Ascending aorta (tissue), 2 donors: ENCODE data around the gene SIPA1. TPM values are rescaled to one million over a fixed set of nuclear protein-coding genes. Genes with fewer than 3 reads are reported as not detected.

Experiments used
- DNase-seq, 2 donors: peaks; one replicate each; pipeline ENCODE4 v3.0.0-alpha.2; 2019; ENCODE audit warnings: low spot score in 2 of 2
- H3K27ac ChIP-seq, 2 donors: fragments of 200-600 bp; sonication (generic); one replicate each; pipeline ENCODE4 v1.5.1; 2016 to 2017; ENCODE audit warnings: mild to moderate bottlenecking in 1 of 2
- H3K27me3 ChIP-seq: fragments of 200-600 bp; sonication (generic); one replicate; pipeline ENCODE4 v1.5.1; 2017
- H3K36me3 ChIP-seq, 2 donors: fragments of 200-600 bp; sonication (generic); one replicate each; pipeline ENCODE4 v1.5.1; 2016
- H3K4me1 ChIP-seq, 2 donors: fragments of 200-600 bp; sonication (generic); one replicate each; pipeline ENCODE4 v1.5.1; 2016 to 2017; ENCODE audit warnings: mild to moderate bottlenecking in 1 of 2
- H3K4me3 ChIP-seq, 2 donors: fragments of 200-600 bp; sonication (generic); one replicate each; pipeline ENCODE4 v1.5.1; 2016 to 2017; ENCODE audit warnings: mild to moderate bottlenecking in 1 of 2
- H3K9me3 ChIP-seq, 2 donors: fragments of 200-600 bp; sonication (generic); one replicate each; pipeline ENCODE4 v1.5.1; 2016
- CTCF ChIP-seq, 3 experiments: fragments of 200-600 bp in 2 of 3; fragments of 450-650 bp in 1 of 3; sonication (generic) in 2 of 3; IDR thresholded peaks; one replicate each; pipeline ENCODE4 v1.5.1; 2016 to 2019; ENCODE audit warnings: antibody characterized with exemption in 3 of 3, mild to moderate bottlenecking in 1 of 3, moderate library complexity in 1 of 3
- intact Hi-C: fragments of 100-400 bp; cut with DNase I; formaldehyde crosslinking; loops from one replicate; pipeline ENCODE4 v1.15.1; 2023
- total RNA-seq: library from RNA; depleted of rRNA; stranded (reverse); fragments of >200 nt; gene quantifications from one replicate; pipeline ENCODE4 v1.1.0, GENCODE V29; 2016

SIPA1 gene
- total RNA-seq, 1 donor from 2014 or later: 145 TPM

- Histone ChIP-seq H3K36me3 (peaks cover 87 to 94% of the 10 kb centered on the region in 2 donors), H3K27ac (no peak overlapping the region), H3K4me3 (no peak overlapping the region), H3K4me1 (peaks cover 1 to 5% of the 10 kb centered on the region in 2 donors), H3K27me3 (no peaks in the 10 kb centered on the region), H3K9me3 (no peaks in the 10 kb centered on the region)
- no peak for TF ChIP-seq CTCF (IDR thresholded peaks at IDR 0.05)
- DNase-seq: no peak
- intact Hi-C loops: no loop called here
Measured at GRCh38 chr11:65622011-65622410, 15.9 kb upstream of the SIPA1 start.

DNA sequence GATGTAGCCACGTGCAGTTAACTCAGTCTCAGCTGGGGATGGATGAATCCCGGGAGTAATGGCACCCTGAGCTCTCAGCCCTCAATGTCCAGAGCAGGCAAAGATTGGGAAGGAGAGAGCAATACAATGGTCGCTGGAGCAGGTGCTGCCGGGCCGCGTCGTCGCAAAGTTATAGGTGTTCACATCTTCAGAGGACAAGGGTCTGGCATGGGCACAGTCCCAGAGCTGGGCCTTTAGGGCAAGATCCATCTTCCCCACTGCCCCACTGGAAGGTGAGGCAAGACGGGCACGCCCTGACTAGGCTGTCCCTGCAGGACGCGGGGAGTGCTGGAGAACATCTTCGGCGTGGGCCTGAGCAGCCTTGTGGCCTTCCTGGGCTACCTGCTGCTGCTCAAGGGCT, 14.7 kb upstream of the SIPA1 start:
- Histone ChIP-seq H3K27ac (no peak overlapping the region), H3K9me3 (no peaks in the 10 kb centered on the region), H3K27me3 (no peaks in the 10 kb centered on the region), H3K36me3 (peaks cover 87 to 94% of the 10 kb centered on the region in 2 donors), H3K4me1 (no peaks in the 10 kb centered on the region), H3K4me3 (no peak overlapping the region)
- intact Hi-C loops: no loop called here
- DNase-seq: no peak
- no peak for TF ChIP-seq CTCF (IDR thresholded peaks at IDR 0.05)

DNA sequence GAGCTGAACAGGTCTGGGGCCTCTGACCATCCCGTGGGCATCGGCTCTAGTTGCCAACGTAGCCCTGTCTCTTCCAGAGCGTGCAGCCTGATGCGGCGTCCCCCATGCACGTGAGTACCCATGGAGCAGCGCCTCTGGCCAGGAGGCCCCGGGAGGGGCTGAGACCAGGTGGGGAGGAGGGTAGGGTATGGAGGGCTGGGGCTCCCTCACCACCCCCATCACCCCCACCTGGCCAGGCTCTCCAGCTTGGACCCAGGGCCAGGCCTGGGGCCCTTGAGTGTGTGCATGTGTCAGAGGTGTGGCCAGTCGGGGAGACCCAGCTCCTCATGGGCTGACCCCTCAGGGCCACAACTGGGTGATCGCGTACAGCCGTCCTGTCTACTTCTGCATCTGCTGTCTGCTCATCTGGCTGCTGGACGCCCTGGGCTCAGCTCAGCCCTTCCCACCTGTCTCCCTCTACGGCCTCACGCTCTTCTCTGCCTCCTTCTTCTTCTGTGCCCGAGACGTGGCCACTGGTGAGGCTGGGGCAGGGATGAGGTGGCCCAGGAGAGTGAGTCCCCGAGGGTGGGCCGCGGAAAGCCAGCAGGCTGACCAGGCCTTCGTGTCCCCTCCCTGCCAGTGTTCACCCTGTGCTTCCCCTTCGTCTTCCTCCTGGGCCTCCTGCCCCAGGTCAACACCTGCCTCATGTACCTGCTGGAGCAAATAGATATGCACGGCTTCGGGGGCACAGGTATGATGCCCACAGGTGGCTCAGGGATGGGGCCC, 13.9 kb upstream of the SIPA1 start:
- H3K27me3 ChIP-seq: no peaks in the 10 kb centered on the region
- H3K9me3 ChIP-seq: no peaks in the 10 kb centered on the region
- no peak overlapping the region for H3K27ac ChIP-seq
- H3K4me1 ChIP-seq: no peaks in the 10 kb centered on the region
- no peak for DNase-seq
- peaks cover 87 to 94% of the 10 kb centered on the region in 2 donors for H3K36me3 ChIP-seq
- intact Hi-C loops: no loop called here
- no peak overlapping the region for H3K4me3 ChIP-seq
- TF ChIP-seq CTCF (IDR thresholded peaks at IDR 0.05): no peak

DNA sequence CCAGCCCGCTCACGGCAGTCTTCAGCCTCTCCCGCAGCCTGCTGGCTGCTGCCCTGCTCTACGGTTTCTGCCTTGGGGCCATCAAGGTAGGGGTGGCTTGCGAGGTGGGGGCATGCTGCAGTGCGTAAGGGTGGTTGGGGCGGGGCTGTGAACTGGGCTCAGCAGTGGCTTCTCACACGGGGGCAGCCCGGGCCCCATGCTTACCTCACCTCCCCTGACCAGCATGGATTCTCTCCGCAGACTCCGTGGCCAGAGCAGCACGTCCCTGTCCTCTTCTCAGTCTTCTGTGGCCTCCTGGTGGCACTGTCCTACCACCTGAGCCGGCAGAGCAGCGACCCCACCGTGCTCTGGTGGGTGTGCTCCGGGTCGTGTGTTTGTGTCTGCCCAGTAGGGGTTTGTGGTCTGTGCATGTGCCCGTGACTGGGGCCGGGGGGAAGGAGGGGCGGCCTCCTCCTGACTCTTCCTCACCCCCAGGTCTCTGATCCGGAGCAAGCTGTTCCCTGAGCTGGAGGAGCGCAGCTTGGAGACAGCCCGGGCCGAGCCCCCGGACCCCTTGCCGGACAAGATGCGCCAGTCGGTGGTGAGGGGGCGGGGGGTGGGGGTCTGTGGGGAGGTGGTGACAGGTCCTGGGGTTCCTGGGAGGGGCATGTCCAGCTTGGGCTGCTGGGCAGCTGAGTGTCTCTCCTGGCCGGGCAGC, 12.8 kb upstream of the SIPA1 start:
- DNase-seq: no peak
- no peaks in the 10 kb centered on the region for H3K4me1 ChIP-seq
- no peak overlapping the region for H3K4me3 ChIP-seq
- no peak overlapping the region for H3K27ac ChIP-seq
- H3K27me3 ChIP-seq: no peaks in the 10 kb centered on the region
- no peaks in the 10 kb centered on the region for H3K9me3 ChIP-seq
- intact Hi-C loops: no loop called here
- H3K36me3 ChIP-seq: peaks cover 87 to 94% of the 10 kb centered on the region in 2 donors
- no peak for TF ChIP-seq CTCF (IDR thresholded peaks at IDR 0.05)

GRCh38 chr11:65625628-65626342, 12.1 kb upstream of the SIPA1 start:
- intact Hi-C loops: no loop called here
- Histone ChIP-seq H3K27ac (no peak overlapping the region), H3K4me1 (no peaks in the 10 kb centered on the region), H3K9me3 (no peaks in the 10 kb centered on the region), H3K27me3 (no peaks in the 10 kb centered on the region), H3K4me3 (no peak overlapping the region), H3K36me3 (peaks cover 87 to 94% of the 10 kb centered on the region in 2 donors)
- peak; percentile 53 to 54 (median 53) for TF ChIP-seq CTCF (IDR thresholded peaks at IDR 0.05)
- DNase-seq: no peak
